ENCODE measurements around the gene JCHAIN. TPM values are rescaled to one million over a fixed set of nuclear protein-coding genes. Genes with fewer than 3 reads are reported as not detected.
"Not testable (repeated sequence)": the region's sequence is repeated elsewhere in the genome, so short reads cannot be mapped to it uniquely, and the experiment has no call there.

The JCHAIN gene
- total and polyA plus RNA-seq, 7 donors = 0.13 to 3.0 (median 0.73) TPM

DNA sequence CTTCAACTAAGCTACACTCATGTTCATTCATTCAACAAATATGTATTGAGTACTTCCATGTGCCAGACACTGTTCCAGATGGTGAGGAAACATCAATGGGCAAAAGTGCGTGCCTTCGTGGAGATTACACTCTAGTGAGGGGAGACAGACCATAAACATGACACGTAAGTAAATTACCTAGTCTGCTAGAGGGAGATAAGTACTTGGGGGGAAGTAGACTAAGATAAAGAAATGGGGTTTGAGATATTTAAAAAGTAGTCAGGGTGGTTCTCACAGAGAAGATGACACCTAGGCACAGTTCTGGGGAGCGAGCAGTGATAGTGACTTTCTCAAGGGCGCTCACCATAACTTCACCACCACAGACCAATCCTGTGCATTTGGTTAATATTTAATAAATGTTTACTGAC, 11.7 kb downstream of the JCHAIN start:
- H3K4me3 ChIP-seq = no peak overlapping the region
- no peaks in the 10 kb centered on the region for H3K27me3 ChIP-seq (ENCODE audit: insufficient read depth in 3 of 3, low read length in 2 of 3)
- no peaks in the 10 kb centered on the region for H3K4me1 ChIP-seq
- H3K9me3 ChIP-seq = no peaks in the 10 kb centered on the region
- no peak for ATAC-seq
- TF ChIP-seq, protein P1, sequence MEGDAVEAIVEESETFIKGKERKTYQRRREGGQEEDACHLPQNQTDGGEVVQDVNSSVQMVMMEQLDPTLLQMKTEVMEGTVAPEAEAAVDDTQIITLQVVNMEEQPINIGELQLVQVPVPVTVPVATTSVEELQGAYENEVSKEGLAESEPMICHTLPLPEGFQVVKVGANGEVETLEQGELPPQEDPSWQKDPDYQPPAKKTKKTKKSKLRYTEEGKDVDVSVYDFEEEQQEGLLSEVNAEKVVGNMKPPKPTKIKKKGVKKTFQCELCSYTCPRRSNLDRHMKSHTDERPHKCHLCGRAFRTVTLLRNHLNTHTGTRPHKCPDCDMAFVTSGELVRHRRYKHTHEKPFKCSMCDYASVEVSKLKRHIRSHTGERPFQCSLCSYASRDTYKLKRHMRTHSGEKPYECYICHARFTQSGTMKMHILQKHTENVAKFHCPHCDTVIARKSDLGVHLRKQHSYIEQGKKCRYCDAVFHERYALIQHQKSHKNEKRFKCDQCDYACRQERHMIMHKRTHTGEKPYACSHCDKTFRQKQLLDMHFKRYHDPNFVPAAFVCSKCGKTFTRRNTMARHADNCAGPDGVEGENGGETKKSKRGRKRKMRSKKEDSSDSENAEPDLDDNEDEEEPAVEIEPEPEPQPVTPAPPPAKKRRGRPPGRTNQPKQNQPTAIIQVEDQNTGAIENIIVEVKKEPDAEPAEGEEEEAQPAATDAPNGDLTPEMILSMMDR (IDR thresholded peaks at IDR 0.05) = no peak
- DNase-seq = no peak
- no peaks in the 10 kb centered on the region for H3K36me3 ChIP-seq (ENCODE audit: insufficient read depth in 1 of 2, low read depth in 1 of 2)
- no peak overlapping the region for H3K27ac ChIP-seq
- intact Hi-C loops (cut with DNase I) = loop anchor here in 1 of 2 donors (5.0 kb wide), 1 partner anchor 33 kb away; the partner anchor contains the start of gene UTP3
- 68 to 81% (median 79%) methylated on average over 5 of the region's 5 CpGs for WGBS, 3 donors

DNA sequence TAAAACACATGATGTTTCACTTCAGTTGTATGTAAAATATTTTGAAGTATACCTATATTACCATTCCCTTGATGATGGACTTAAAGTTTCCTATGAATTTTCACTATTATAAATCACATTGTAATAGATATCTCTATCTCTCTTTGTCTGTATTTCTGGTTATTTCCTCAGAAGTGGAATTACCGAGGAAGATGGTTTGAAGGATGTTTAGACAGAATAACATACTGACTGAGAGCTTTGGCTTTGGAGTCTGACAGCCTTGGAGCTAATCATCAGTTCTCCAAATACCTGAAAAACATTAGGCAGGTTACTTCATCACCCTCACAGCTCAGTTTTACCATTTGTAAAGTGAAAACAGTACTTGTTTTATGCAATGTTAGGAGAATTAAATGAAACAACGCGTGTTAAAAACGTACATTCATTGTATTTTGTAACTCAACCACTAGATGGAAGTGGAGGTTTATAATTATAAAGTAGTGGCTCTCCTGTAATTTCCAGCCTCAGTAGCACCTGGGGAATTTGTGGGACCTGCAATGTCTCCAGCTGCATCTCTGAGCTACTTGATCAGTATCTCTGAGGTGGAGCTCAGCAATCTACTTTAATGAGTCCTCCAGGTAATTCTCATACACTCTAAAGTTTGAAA, 14.3 kb downstream of the JCHAIN start:
- no peaks in the 10 kb centered on the region for H3K27me3 ChIP-seq (ENCODE audit: insufficient read depth in 3 of 3, low read length in 2 of 3)
- no peaks in the 10 kb centered on the region for H3K36me3 ChIP-seq (ENCODE audit: insufficient read depth in 1 of 2, low read depth in 1 of 2)
- intact Hi-C loops (cut with DNase I) = loop anchor here in 1 of 2 donors (5.0 kb wide), 1 partner anchor 35 kb away; the partner anchor contains the start of gene UTP3
- ATAC-seq (peak in 2 of 4 donors; percentile 58 to 82), DNase-seq (no peak)
- H3K4me1 ChIP-seq = no peaks in the 10 kb centered on the region
- WGBS, 3 donors = 5 to 10% (median 7%) methylated on average over 4 of the region's 4 CpGs
- TF ChIP-seq, protein P1 (IDR thresholded peaks at IDR 0.05) = peak; percentile 58
- no peak overlapping the region for H3K4me3 ChIP-seq
- H3K9me3 ChIP-seq = no peaks in the 10 kb centered on the region
- no peak overlapping the region for H3K27ac ChIP-seq

DNA sequence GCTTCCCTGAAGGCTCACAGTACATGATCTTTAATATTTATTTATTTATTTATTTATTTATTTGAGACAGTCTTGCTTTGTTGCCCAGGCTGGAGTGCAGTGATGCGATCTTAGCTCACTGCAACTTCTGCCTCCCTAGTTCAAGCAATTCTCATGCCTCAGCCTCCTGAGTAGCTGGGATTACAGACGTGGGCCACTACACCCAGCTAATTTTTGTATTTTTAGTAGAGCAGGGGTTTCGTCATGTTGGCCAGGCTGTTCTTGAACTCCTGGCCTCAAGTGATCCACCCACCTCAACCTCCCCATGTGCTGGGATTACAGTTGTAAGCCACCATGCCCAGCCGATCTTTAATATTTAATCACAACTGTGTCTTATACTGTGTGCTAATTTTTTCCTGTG, 15.6 kb downstream of the JCHAIN start:
- 82 to 88% (median 84%) methylated on average over 4 of the region's 4 CpGs for WGBS, 3 donors
- not testable (repeated sequence) for DNase-seq; H3K27ac ChIP-seq; H3K27me3 ChIP-seq (ENCODE audit: insufficient read depth in 3 of 3, low read length in 2 of 3); ATAC-seq; H3K4me3 ChIP-seq; H3K9me3 ChIP-seq; H3K36me3 ChIP-seq (ENCODE audit: insufficient read depth in 1 of 2, low read depth in 1 of 2); H3K4me1 ChIP-seq
- intact Hi-C loops (cut with DNase I) = loop anchor here in 1 of 2 donors (5.0 kb wide), 1 partner anchor 37 kb away; the partner anchor contains the start of gene UTP3

DNA sequence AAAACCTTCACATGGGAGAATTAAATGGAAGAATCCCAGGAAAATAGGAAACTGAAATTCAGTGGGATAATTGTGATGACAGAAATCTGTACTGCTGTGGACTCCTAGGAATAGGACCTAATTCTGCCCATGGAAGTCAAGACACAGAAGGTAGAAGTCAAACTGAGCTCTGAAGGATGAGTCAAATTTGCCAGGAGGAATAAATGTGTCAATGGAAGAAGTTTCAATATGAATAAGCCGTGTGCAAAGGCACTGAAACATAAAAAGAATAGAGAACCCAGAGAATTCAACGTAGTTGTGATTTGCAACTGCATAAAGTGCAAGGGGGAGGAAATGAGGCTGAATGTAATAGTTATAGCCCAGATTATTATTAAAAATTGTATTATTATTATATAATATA, 26.1 kb downstream of the JCHAIN start:
- Histone ChIP-seq H3K36me3 (ENCODE audit: insufficient read depth in 1 of 2, low read depth in 1 of 2) (peaks cover 0 to 3% of the 10 kb centered on the region in 2 donors), H3K27ac (no peak overlapping the region), H3K4me1 (no peaks in the 10 kb centered on the region), H3K27me3 (ENCODE audit: insufficient read depth in 3 of 3, low read length in 2 of 3) (no peaks in the 10 kb centered on the region), H3K4me3 (no peak overlapping the region), H3K9me3 (peaks cover 28% of the 10 kb centered on the region)
- WGBS, 3 donors = 72 to 80% (median 80%) methylated on average over 2 of the region's 2 CpGs
- no peak for DNase-seq
- intact Hi-C loops (cut with DNase I) = no loop called here
- TF ChIP-seq, protein P1 (IDR thresholded peaks at IDR 0.05) = no peak
- no peak for ATAC-seq

DNA sequence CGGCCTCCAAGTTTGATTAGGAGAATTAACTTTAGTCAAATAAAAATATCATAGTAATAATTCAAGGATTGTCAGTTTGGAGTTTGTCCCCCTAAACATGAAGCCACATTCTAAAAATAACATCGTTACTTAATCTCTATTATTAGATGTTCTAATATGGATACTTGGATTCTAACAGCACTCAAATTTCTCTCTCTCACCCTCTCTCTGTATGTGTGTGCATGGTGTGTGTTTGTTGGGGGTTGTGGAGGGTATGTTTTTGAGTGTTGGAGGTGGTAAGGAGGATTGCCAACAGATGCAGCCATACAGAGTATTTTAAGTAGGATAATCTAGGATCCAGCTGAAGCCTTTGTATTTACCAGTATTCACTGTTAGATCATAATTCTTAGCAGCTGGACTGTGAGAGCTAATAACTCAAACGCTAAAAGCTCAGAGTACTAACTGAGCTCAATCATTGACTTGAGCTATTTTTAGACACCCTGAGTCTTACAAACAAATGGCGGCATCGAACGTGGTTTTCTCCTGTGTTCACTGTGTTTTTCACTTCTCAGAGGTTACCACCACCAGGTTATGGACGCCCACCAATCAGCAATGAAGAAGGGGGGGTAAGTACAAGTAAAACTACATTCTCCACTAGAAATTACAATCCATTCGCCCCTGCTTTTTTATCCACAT, 28.9 kb downstream of the JCHAIN start:
- Histone ChIP-seq H3K27ac (peak overlapping the region; percentile 88), H3K36me3 (ENCODE audit: insufficient read depth in 1 of 2, low read depth in 1 of 2) (no peaks in the 10 kb centered on the region), H3K27me3 (ENCODE audit: insufficient read depth in 3 of 3, low read length in 2 of 3) (no peaks in the 10 kb centered on the region), H3K9me3 (peaks cover 20% of the 10 kb centered on the region), H3K4me3 (peak overlapping the region; percentile 59), H3K4me1 (no peaks in the 10 kb centered on the region)
- peak; percentile 87 to 94 (median 88) for ATAC-seq
- intact Hi-C loops (cut with DNase I) = no loop called here
- DNase-seq = no peak
- WGBS, 3 donors = 19 to 34% (median 27%) methylated on average over 8 of the region's 8 CpGs
- TF ChIP-seq, protein P1 (IDR thresholded peaks at IDR 0.05) = no peak

Measured in psoas muscle (tissue), 8 donors.